SK-N-MC (cell line): Measurements from ENCODE around the gene UBE3B.

Experiments used
- DNase-seq: peaks from one replicate; pipeline ENCODE4 v3.0.0-alpha.2; 2011; ENCODE audit warnings: low read depth, low spot score
- H3K27ac ChIP-seq: fragments of 200-600 bp; sonication (generic); 2 replicates; pipeline ENCODE4 v1.5.1; 2016; ENCODE audit warnings: mixed run types
- H3K36me3 ChIP-seq: fragments of 200-600 bp; sonication (generic); 2 replicates; pipeline ENCODE4 v1.6.1; 2017; ENCODE audit warnings: antibody characterized with exemption, low read length, mixed read lengths; ENCODE audit not compliant: insufficient read depth
- H3K4me3 ChIP-seq: fragments of 200-600 bp; sonication (generic); 2 replicates; pipeline ENCODE4 v1.5.1; 2016
- H3K9ac ChIP-seq: fragments of 200-600 bp; sonication (generic); 2 replicates; pipeline ENCODE4 v1.8.0; 2017; ENCODE audit warnings: mixed run types, mixed read lengths; ENCODE audit not compliant: insufficient read length
- H3K9me3 ChIP-seq: fragments of 200-600 bp; sonication (generic); 2 replicates; pipeline ENCODE4 v1.6.1; 2017; ENCODE audit warnings: low read depth, mild to moderate bottlenecking, antibody characterized with exemption, low read length, moderate library complexity, mixed read lengths
- EZH2 ChIP-seq: fragments of 200-600 bp; sonication (generic); IDR thresholded peaks from one replicate; pipeline ENCODE4 v1.6.1; 2017; ENCODE audit warnings: antibody characterized with exemption
- FOXP2 ChIP-seq: optimal IDR thresholded peaks from 2 replicates; pipeline ENCODE3; 2011; ENCODE audit warnings: mild to moderate bottlenecking, moderate library complexity; ENCODE audit not compliant: insufficient read depth; ENCODE audit errors: extremely low read length, control extremely low read depth
- POLR2AphosphoS5 ChIP-seq: IDR thresholded peaks from 2 replicates; pipeline ENCODE4 v1.6.1; 2012; ENCODE audit warnings: mild to moderate bottlenecking, low read depth, low read length, borderline replicate concordance

UBE3B gene

DNA sequence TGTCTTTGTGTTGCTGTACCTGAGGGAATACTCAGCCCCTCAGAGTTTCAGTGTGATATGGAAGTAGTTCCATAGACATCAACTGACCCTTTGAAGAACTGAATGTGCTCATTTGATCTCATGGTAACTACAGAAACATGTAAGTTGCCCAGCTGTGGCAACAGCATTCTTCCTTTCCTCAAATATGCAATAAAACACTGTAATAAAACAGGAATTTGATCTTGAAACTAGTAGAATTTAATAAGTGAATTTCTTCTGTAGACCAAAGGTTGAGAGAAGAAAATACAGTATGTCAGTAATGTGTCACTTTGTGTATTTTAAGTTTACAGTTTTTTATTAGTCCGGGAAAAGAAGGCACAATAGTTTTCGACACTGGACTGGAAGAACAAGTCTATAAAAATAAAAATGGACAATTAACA, 32.2 kb upstream of the UBE3B start:
- Histone ChIP-seq H3K27ac (peak overlapping the region; percentile 46; the same call in 1 of the 2 replicates), H3K36me3 (no peaks in the 10 kb centered on the region; the same call in 1 of the 2 replicates), H3K9me3 (no peaks in the 10 kb centered on the region), H3K9ac (peak overlapping the region; percentile 5), H3K4me3 (no peak overlapping the region)
- TF ChIP-seq POLR2AphosphoS5, result no peak
- no peak for DNase-seq

DNA sequence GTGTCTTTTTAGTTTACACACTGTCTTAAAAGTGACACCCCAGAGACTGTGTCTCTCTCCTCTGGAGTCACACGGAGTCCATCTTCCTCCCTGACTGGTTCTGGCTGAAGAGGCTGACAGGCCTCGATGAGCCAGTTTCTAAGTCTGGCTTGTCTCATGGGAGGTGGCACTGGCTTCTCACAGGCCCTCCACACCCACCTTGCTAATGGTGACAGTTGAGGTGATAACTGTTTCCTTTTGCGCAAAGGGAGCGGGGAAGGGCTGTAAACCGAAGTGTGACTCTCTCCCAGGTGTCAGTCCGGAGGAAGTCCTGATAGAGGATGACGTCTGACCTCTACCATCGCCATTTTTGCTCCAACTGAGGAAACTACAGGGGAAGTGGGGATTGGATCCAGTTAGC, 30.6 kb upstream of the UBE3B start:
- peaks cover 5% of the 10 kb centered on the region; the same call in 1 of the 2 replicates for H3K36me3 ChIP-seq
- no peaks in the 10 kb centered on the region for H3K9me3 ChIP-seq
- no peak overlapping the region for H3K9ac ChIP-seq
- no peak overlapping the region for H3K4me3 ChIP-seq
- DNase-seq, result no peak
- no peak overlapping the region for H3K27ac ChIP-seq
- TF ChIP-seq POLR2AphosphoS5 (no peak), FOXP2 (no peak), EZH2 (no peak)

DNA sequence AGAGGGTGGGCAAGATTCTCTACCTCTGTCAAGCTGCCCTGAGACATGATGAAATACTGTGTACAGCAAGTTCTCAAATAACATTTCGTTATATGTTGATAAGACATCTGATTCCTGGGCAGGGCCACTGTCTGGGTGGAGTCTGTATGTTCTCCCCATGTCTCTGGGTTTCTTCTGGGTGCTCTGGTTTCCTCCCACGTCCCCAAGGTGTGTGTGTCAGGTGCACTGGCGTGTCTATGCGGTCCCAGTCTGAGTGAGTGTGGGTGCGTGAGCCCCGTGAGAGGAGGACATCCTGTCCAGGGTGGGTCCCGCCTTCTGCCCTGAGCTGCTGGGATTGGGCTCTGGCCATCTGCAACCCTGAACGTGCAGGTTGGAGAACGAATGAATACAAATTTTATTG, 30.0 kb upstream of the UBE3B start:
- peaks cover 5% of the 10 kb centered on the region; the same call in 1 of the 2 replicates for H3K36me3 ChIP-seq
- H3K27ac ChIP-seq, result no peak overlapping the region
- no peak for DNase-seq
- TF ChIP-seq FOXP2 (no peak), EZH2 (no peak), POLR2AphosphoS5 (no peak)
- H3K9me3 ChIP-seq, result no peaks in the 10 kb centered on the region
- no peak overlapping the region for H3K9ac ChIP-seq
- H3K4me3 ChIP-seq, result no peak overlapping the region

DNA sequence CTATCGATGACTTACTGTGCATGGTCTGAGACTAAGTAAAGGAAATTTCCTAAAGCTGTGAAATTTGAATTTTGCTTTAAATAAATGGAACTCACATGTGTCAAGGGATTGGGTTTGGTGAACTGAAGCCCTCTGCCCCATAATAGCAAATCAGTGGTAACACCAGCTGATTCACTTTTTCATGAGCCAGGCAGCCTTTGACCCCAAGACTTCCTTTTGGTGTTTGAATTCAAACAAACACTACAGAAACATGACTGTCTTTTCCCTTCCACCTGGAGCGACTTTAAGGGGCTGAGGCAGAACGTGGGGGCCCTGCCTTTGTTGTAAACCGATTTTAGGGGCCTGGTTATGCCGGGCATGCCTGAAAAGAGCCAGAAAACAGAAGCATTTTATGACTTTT, 29.2 kb upstream of the UBE3B start:
- TF ChIP-seq EZH2, result no peak
- TF ChIP-seq POLR2AphosphoS5, result no peak
- no peak for TF ChIP-seq FOXP2
- Histone ChIP-seq H3K36me3 (peaks cover 6% of the 10 kb centered on the region; the same call in 1 of the 2 replicates), H3K9ac (no peak overlapping the region), H3K9me3 (no peaks in the 10 kb centered on the region), H3K27ac (no peak overlapping the region), H3K4me3 (no peak overlapping the region)
- no peak for DNase-seq

DNA sequence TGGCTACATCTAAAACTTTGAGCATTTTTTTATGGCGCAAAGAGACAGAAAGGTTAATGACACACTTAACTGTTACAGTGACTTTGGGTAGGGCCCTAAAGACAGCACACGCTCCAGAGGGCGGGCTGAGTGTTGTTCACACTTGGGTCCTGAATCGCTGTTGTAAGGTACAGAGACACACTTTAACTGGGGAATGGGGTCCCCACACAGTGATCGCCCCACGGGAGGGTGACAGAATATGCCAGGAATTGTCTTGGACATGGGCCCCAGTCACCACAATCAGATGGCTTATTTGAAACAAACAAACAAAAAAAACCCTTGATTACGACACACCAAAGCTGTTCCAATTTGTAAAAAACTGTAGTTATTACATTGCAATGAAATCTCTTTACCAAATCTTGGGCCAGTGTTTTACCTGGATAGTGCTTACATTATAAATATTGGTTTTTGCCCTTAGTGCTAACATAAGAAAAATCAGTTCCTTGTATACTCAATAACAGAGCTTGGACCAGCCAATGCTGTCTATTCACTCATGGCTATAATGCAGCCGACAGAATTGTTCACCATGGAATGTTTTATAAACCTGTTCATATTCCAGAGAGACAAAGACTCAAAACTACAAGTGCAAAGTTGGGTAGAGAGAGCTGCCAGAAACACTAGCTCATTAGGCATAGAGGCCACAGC, 28.6 kb upstream of the UBE3B start:
- DNase-seq, result no peak
- no peak overlapping the region for H3K27ac ChIP-seq

DNA sequence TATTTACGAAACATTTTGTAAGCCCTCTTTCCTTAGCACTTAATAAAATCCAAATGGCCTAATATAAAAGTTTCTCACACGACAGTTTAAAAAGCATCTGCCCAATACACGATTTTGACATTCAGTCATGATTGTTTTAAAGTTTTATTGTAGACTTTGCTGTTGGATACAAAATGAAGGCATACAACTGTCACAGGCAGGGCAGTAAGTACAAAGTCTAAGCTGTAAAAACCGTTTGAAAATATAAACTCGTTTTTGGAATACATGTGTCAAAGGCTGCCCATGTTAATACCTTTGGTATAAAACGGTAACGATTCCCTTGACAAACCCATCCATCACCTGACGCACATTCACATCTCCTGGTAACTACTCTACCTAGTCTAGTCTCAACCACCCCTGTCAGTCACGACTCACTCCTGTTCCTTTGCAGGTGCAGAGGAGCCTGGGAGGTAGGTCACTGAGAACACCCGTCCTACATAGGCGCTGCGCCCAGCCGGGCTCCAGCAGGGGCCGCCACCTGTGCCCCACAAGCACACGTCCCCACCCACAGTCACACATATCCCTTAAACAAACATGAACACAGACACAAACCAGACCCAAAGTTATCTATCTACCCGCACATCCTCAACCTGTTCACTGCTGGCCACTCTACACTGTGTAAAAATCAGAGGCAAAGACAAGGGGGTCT, 27.4 kb upstream of the UBE3B start:
- Histone ChIP-seq H3K27ac (no peak overlapping the region), H3K9ac (no peak overlapping the region), H3K4me3 (no peak overlapping the region), H3K9me3 (no peaks in the 10 kb centered on the region), H3K36me3 (peaks cover 21% of the 10 kb centered on the region)
- TF ChIP-seq EZH2 (no peak), FOXP2 (no peak), POLR2AphosphoS5 (no peak)
- no peak for DNase-seq

More for the DNA sequence above, 28.6 kb upstream of the UBE3B start:
- Histone ChIP-seq H3K36me3 (peaks cover 12% of the 10 kb centered on the region; the same call in 1 of the 2 replicates), H3K4me3 (no peak overlapping the region), H3K9me3 (no peaks in the 10 kb centered on the region), H3K9ac (no peak overlapping the region)
- no peak for TF ChIP-seq EZH2
- TF ChIP-seq POLR2AphosphoS5, result no peak
- no peak for TF ChIP-seq FOXP2

DNA sequence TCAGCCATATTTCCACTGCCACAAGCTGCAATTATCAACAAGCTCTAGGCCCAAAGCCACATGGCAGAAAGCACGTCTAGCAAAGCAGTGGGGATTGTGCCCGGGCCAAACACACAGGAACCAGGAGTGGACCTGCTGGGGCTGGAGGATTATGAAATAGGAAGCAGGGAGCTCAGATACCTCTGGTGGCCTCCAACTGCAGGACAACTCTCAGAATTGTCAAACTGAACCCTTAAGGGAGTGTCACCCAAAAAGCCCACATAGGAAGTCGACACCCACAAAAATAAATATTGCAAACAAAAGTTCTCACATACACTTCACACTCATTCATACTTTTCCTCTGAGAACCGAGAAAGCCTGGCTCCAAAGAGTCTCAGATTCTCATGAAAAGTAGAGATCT, 26.5 kb upstream of the UBE3B start:
- Histone ChIP-seq H3K9ac (no peak overlapping the region), H3K9me3 (no peaks in the 10 kb centered on the region), H3K36me3 (peaks cover 30% of the 10 kb centered on the region), H3K27ac (no peak overlapping the region), H3K4me3 (no peak overlapping the region)
- TF ChIP-seq EZH2 (no peak), POLR2AphosphoS5 (no peak), FOXP2 (no peak)
- DNase-seq, result no peak

DNA sequence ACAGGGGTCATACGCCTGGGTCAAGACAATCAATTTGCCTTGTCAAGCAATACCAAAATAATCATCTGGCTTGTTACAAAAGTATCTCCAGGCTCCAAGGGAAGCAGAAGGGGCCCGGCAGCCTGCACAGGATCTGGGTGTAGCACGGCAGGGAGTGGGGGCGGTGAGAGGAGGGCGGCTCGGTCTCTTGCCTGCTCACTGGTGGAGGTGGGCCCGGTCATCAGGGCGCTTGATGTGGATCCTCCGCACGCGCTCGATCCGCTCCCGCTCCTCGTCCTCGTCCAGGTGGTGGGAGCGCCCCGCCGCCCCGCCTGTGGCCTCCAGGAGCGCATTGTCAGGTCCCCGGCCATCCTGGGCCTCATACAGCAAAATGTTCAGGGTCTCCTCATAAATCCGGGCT, 26.0 kb upstream of the UBE3B start:
- no peak for TF ChIP-seq POLR2AphosphoS5
- no peak for TF ChIP-seq EZH2
- TF ChIP-seq FOXP2, result no peak
- H3K4me3 ChIP-seq, result no peak overlapping the region
- no peak for DNase-seq
- peaks cover 35% of the 10 kb centered on the region for H3K36me3 ChIP-seq
- H3K9ac ChIP-seq, result no peak overlapping the region
- H3K27ac ChIP-seq, result no peak overlapping the region
- H3K9me3 ChIP-seq, result no peaks in the 10 kb centered on the region
